Dermis microvascular lymphatic vessel endothelial cell (primary cell): ENCODE data around the gene KCNJ12. TPM values are rescaled to one million over a fixed set of nuclear protein-coding genes. Genes with fewer than 3 reads are reported as not detected.
"Not testable (repeated sequence)": the region's sequence is repeated elsewhere in the genome, so short reads cannot be mapped to it uniquely, and the experiment has no call there.

Source experiments
- DNase-seq, 2 donors: peaks; one replicate each; pipeline versions ENCODE4 v3.0.0 to v3.0.0-alpha.2; 2010; ENCODE audit warnings: low read depth in 2 of 2
- total RNA-seq: library from RNA; depleted of rRNA; stranded (reverse); fragments of >200 nt; gene quantifications from 2 replicates; pipeline ENCODE4 v1.2.1, GENCODE V29; 2014

Gene KCNJ12
- total RNA-seq, 1 donor from 2014 or later, result 0.26 TPM

DNA sequence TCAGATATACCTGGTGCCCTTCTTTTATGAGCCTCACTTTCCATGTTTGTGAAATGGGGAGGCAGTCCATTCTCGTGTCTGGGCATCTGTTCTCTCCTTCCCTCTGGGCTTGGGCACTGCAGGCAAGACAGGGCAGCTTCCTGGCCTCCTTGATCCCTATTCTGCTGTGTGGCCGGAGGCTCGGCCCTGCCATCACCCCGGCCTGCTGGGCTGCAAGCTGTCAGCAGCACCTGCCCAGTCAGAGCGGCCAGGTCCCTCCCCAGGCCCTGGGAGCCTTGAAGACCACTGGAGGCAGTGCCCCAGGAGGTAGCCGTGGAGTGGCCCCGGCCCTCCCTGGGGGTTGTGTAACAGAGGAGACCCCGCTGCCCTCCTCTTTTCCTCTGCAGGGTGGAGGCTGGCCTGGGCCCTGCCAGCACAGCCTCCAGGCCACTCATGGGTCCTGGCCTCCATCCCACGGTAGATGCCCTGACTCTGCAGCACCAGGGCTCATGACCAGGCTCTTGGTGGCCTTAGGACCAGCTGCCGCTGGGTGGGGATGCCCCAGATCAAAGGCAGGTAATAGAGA, 9.2 kb downstream of the KCNJ12 start:
- no peak for DNase-seq

DNA sequence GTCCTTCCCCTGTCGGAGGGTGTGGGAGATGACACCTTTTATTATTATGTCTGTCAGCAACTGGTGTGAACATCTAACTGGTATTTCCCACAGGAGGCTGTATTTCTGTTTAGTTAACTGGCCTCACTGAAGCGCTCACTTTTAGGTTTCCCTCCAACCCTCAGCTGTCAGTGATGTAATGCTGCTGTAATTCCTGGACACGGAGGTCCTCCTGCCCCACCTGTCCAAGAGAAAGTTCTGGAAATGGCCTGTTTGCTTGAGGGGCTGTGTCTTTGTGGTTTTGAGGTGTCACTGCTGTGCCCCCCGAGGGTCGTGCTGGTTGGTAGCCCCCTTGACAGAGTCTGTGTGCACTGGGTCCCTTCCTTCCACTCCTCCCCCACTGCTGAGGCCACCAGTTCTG, 11.5 kb downstream of the KCNJ12 start:
- no peak for DNase-seq

DNA sequence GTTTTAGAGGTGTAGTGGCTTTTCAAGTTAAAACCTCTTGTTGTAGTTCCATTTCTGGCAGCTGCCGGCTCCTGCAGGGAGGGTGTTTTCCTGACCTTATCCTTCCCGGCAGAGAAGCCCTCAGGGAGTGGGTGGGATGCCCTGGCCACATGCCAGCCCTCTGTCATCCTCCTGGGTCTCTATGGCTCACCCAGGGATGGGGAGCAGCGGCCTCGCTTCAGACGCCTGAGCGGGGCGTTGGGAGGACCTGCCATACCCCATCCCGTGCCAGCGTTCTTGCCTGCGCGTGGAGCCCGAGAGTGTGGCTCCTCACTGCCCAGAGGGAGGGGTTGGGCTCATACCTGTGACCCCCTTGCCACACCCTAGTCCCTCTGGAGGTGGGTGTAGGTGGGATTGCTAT, 11.9 kb downstream of the KCNJ12 start:
- DNase-seq, result no peak

DNA sequence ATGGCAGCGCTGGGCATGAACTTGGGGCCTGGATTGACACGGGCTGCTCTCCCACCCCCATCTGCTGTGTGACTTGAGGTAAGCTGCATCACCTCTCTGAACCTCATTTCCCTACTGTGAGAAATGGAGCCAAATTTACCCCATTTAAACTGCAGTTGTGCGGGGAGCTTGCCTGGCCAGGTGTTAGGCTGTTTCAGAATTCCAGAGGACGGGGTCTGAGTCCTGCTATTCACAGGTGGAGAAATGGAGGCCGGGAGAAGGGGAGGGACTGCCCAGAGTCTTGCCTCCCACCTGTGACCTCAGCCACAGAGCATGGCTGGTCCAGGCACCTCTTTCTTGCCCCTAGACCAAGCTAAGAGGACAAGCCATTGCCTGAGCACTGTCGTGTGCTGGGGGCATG, 12.8 kb downstream of the KCNJ12 start:
- no peak for DNase-seq

DNA sequence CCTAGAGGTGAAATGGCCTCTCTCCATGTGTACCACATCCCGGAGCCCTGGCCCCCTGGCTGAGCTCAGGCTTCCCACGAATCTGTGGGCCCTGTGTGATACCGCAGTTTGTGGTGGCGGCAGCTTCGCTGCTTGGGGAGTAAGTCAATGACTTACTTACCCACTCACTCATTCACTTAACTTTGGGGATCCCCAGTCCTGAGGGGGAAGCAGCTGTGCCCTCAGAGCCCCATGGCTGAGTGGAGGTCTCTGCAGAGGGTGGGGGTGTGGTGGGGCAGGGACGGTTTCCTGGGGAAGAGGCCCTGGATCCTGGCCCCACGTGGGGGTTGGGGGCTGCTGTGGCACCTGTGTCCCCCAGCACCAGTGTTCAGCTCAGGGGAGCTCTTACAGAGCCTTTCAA, 13.2 kb downstream of the KCNJ12 start:
- no peak for DNase-seq

DNA sequence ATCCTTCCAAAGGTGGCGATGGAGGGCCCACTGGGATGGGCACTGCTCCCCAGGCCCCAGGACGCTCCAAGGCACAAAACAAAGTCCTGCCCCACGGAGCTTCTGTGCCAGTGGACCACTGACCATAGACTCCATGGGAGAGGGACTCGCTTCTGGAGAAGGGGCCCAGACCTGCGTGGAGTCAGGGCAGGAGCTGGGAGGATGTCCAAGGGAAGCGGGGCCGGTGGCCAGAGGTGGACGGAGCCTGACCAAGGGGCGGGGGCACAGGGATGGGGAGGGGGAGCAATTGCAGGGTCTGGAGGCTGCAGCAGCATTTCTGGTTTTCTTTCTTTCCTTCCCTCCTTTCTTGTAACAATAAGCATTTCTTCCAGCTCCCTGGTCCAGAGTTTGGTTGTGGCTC, 14.1 kb downstream of the KCNJ12 start:
- no peak for DNase-seq

DNA sequence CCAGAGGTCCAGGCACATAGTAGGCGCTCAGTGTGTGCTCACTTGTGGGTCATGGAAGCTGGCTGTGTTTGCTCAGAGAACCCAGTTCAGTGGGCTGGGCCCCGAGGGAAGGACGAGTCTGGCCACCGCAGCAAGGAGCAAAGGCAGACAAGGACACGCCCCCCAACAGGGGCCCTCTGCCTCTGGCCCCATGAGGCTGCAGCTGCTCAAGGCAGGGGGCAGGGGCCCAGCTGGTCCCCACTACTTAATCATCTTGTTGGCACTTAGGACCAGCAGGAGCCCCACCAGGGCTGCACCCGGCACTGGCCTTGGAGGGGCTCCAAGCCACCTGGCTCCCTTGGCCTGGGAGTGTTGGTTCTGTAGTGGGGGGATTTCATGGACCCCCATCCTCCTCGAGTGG, 16.1 kb downstream of the KCNJ12 start:
- DNase-seq, result no peak

DNA sequence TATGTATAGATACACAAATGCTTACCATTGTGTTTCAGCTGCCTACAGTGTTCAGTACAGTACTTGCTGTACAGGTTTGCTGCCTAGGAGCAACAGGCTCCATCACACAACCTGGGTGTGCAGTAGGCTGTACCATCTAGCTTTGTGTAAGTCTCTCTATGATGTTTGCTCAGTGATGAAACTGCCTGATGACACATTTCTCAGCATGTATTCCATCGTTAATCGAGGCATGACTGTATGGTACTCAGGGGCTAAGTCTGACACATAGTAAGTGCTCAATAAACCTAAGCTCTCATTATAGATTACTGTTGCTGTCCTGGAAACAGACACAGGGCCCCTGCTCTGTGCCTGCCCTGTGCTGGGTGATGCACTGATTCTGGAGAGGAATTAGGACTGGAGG, 18.1 kb downstream of the KCNJ12 start:
- no peak for DNase-seq

DNA sequence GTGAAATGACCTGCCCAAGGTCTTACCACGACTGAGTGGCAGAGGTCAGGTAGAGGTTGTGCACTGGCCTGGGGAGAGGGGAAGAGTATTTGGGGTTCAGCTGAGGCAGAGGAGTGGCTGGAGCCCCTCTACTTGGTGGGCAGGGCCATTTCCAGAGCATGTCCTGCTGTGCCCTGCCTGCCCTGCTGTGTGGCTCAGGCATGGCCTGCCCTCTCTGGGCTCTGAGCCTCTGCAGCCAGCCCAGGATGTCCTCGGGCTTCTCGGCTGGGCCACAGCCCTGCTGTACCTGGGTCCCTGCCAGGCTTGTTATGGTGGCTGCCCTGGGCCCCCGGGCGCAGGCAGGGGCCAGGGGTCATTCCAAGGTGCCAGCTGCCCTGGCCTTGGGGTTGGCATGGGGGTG, 19.6 kb downstream of the KCNJ12 start:
- DNase-seq, result no peak

DNA sequence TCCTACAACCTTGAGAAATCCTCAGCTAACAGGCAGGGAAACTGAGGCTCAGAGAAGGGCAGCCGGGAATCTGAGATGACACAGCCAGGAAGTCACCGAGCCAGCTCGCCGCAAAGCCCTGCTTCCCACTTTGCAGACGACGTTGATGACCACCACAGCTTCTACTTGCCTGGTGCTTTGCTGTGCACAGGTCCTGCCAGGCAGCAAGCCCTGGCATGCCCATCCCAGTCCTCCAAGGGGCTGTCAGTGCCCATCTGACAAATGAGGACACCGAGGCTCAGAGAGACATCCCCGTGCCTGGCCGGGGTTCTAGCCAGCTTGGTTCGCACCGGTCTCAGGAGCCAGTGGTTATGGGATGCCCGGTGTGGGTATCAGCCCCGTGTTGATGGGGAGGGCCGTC, 20.1 kb downstream of the KCNJ12 start:
- DNase-seq, result no peak

DNA sequence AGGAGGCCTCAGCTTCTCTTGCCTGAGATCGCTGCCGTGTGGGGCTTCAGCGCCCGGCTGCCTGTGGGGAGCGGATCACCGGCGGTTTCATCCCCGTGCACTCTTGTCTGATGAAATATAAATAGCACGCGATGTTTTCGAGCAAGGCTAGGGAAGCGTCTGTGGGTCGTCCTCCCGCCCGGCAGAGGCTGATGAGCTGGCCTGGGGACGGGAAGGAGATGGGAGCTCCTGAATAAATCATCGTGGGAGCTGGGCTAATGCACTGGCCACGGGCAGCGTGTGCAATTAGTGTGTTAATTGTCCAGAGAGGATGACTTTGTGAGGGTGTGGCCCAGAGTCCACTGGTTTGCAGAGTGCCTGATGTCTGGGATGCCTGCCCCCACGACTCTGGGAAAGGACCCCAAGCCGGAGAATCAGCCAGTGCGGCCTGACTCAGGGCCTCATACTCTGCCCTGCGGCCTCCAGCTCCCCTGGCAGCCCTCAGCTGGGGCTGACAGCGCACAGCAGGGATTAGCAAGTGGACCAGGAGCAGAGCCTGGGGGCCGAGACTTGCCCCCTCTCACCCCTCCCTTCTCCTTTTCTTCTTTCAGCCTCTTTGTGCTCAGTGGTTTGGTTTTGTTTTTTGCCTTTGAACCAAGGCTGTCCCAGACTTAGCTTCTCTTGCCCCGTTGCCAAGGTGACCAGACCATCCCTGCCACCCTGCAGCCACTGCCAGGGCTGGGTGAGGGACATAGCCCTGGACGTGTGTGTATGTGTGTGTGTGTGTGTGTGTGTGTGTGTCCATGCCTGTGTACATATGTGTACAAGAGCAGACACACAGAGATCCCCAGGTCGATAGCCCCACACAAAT, 21.4 kb downstream of the KCNJ12 start:
- DNase-seq, result no peak

DNA sequence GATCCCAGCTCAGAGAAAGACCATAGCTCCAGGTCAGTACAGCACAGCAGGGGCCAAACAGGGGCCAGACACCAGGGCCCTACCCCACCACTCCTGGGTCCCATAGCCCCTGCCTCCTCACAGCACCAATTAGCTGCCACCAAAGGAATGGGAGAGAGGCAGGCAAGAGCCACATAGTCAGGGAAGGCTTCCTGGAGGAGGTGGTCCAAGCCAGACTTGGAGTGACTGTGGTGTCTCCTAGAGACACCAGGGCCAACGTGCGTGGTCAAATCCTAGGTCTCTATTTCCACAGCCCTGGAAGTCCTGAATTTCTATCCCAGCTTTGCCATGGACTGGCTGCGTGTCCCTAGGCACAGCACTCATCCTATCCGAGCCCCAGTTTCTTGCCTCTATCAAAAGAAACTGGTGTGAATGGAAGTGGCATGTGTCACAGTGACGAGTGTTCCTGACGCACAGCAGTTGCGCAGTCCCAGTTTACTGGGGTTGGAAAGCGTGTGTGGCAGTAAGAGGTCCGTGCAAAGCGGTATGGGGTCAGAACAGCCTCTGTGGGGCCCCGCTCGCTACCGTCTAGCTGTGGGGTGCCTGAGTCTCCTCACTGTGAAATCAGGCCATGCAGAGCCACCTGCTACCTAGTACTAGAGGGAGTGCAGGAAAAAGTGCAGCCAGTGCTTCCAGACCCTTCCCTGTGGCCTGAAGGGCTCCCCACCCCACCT, 23.5 kb downstream of the KCNJ12 start:
- no peak for DNase-seq

DNA sequence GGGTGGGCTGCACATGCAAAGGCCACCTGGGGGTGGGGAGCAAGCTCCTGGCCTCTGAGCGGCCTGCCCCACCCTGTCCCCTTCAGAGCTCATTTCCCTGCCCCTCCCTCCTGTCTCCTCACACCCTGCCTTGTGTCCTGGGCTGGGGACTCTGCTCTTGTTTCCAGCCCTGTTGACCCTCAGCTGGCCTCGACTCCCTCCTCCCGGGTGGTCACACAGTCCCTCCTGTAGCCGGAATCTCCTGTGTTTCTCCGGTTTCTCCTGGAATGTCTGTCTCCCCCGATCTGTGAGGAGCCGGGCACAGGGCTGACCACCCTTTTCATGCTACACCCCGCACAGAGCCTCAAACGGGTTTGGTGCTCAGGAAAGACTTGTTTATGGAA, 24.0 kb downstream of the KCNJ12 start:
- not testable (repeated sequence) for DNase-seq

DNA sequence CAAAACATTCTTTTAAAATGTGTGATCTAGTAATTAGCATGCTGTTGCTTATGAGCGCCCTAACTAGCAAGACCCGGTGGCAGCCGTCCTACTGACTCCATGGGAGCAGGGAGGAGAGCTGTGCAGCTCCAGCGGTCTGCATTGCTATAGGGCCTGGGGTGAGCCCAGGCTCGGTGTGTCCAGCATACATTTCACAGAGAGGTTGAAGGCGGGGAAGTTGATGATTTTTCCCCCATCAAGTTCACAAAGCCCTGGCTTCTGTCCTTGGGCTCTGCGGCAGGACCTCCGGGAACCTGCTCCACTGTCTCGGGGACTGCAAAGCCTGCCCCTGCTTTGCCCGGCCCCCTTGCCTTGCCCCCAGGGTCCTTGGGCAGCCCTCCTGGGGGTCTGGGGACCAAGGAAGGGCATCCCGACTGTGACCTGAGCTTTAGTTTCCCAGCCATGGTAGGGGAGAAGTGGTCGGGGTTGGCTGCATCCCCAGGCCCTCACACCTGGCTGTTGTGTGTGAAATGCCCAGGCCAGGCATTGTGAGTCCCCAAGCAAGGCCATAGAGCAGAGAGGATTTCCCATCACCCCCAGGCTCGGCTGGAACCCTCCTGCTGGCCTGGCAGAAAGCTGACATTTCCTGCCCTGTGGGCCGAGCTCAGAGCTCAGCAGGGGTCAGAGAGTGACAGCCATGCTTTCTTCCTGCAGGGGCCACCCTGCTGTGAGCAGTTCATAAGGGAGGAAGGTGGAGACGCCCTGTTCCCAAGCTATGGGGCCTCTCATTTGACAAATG, 24.8 kb downstream of the KCNJ12 start:
- DNase-seq, result no peak

DNA sequence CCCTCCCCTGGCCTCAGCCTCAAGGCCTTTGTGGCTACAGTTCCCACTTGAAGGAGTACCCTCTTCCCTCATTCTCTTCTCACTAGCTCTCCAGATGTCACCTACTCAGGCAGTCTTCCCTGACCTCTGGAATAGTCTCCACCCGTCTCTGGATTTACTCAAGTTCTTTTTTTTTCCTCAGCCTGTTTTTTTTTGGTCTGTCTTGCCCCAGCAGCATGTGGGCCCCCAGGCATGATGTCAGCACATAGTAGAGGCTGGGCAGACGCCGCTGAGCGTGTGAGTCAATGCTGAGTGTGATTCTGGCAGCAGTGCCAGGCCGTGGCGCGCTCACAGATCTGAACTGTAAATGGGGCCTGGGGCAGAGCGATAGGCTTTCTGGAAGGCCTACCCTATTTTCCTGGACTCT, 26.0 kb downstream of the KCNJ12 start:
- DNase-seq, result peak in 1 of 2 donors; percentile 58

DNA sequence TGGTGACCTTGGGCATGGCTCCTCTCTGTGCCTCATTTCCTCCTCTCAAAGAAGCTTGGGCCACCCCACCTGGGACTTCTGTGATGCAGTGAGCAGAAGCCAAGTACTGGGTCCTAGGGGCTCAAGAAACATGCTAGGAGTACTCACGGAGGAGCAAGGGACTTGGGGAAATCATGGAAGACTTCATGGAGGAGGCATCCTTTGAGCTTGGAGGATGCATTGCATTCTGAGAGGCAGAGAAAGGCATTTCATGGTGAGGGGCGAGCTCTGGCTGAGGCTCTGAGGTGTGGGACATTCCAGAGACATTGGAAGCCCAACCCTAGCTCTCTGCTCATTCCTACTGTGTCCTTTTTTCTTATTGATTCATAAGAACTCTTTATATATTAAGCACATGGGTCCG, 26.8 kb downstream of the KCNJ12 start:
- not testable (repeated sequence) for DNase-seq

DNA sequence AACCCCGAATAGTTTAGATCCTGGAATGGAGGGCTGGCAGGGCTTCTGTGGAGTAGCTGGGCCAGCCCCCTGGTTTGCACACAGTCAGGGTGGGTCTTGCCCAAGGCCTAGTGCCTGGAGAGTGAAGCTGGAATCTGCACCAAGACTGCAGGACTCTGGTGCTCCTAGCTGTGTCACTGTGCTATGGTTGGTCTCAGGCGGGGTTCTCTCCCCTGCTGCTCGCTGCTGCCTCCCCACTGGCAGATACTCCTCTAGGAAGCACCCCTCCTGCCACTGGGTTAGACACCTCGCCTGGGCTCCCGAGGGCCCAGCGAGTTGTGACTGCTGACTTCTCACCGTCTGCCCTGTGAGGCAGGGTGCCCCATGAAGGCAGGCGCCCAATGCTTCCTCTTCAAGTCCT, 27.9 kb downstream of the KCNJ12 start:
- DNase-seq, result not testable (repeated sequence)

DNA sequence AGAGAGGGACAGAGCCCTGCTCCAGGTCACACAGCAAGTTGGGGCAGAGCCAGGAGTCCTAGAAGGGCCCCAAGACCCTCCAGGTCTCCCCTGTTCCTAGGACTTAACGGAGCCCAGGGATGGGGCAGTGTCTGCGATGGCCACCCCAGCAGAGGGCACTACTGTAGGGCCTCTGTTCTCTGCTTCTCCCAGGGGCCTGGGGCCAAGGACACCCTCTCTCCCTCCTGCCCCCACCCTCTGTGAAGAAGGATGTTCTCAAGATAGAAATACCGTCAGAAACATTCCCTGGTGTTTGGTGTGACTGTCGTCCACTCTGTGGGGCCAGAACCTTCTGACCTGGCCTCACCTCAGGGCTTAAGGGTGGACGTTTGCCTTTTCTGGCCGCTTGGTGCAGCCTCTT, 28.4 kb downstream of the KCNJ12 start:
- DNase-seq, result not testable (repeated sequence)

DNA sequence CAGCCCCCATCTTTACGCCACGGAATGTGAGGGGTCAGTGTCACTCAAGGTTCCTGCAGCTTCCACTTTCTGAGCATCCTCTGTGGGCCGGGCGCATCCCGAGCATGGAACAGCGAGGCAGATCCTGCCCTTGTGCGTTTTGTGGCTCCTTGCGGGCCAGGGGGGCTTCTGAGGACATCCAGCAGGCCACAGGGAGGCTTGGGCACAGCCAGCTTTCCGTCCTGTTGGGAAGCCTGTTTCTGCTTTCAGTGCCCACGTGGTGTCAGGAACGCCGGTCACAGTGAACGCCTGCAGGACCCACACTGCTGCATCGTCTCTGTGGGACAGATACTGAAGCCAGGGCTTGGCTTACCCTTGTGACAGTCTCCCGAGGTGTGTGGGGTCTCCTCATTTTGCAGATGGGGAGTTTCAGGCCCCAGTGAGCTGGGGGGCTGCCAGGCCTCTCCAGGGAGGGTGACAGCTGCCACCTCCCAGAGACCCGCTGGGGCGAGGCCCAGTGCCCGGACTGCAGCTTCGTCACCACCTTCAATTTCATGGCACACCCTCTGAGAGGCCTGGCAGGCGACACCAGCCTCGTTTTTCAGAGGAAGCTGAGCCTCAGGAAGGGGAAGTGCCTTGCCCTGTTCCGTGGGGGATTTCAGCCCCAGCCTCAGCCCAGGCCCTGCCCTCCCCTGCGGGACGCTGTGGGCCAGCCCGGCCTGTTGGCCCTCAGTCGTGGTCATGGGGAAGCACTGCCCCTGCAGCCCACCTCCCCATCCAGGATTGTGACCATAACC, 29.0 kb downstream of the KCNJ12 start:
- not testable (repeated sequence) for DNase-seq

DNA sequence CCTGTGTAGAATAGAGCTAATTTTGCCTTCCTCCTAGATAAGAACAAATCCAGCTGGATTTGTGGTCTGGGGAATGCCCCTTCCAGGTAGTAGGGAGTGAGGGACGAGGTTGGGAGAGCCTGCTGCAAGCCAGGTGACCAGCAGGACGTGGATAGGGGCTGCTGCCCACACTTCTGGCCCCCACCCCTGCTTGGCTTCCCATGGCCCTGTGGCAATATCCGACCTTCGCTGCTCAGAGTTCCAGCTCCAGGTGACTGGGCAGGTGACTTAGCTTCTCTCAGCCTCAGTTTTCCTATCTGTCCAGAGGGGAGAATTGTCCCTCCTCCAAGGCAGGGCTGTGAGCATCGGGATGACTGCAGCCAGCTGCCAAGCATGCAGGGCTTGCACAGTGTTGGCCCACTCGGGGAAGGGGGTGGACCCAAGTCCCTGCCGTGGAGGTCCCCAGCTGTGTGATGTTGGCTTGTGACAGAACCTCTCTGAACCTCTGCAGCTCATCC, 29.8 kb downstream of the KCNJ12 start:
- not testable (repeated sequence) for DNase-seq
